HT-29 (cell line): Measurements from ENCODE around the gene SPTSSB. TPM values are rescaled to one million over a fixed set of nuclear protein-coding genes. Genes with fewer than 3 reads are reported as not detected.

ENCODE experiments used
- DNase-seq: peaks from one replicate; pipeline ENCODE4 v3.0.0-alpha.2; 2015; ENCODE audit warnings: low spot score
- total RNA-seq: library from RNA; depleted of rRNA; stranded (reverse); fragments of >200 nt; shearing (Covaris generic); gene quantifications from 2 replicates; pipeline ENCODE4 v1.2.3, GENCODE V29; 2014

The SPTSSB gene
- total RNA-seq, 1 experiment from 2014 or later: 0.33 TPM

GRCh38 chr3:161392853-161393252 is 21.5 kb upstream of the SPTSSB start:
- DNase-seq: no peak

- DNase-seq: no peak
These were observed 18.9 kb upstream of the SPTSSB start for GRCh38 chr3:161390200-161390599.

GRCh38 chr3:161389445-161390035 is 18.2 kb upstream of the SPTSSB start:
- DNase-seq: no peak

GRCh38 chr3:161388855-161389254 is 17.5 kb upstream of the SPTSSB start:
- DNase-seq: no peak

- no peak for DNase-seq
These were observed 15.9 kb upstream of the SPTSSB start for GRCh38 chr3:161386991-161387770.

- no peak for DNase-seq
These were observed 1.3 kb upstream of the SPTSSB start for GRCh38 chr3:161372321-161373260.

GRCh38 chr3:161369531-161369930 is 1.8 kb downstream of the SPTSSB start:
- DNase-seq: no peak

GRCh38 chr3:161366094-161366493 is 5.2 kb downstream of the SPTSSB start:
- no peak for DNase-seq

GRCh38 chr3:161358488-161358887 is 12.8 kb downstream of the SPTSSB start:
- DNase-seq: no peak

GRCh38 chr3:161356287-161356686 is 15.0 kb downstream of the SPTSSB start:
- no peak for DNase-seq

GRCh38 chr3:161355508-161355907 is 15.8 kb downstream of the SPTSSB start:
- no peak for DNase-seq

- no peak for DNase-seq
These were observed 16.8 kb downstream of the SPTSSB start for GRCh38 chr3:161354554-161354953.

GRCh38 chr3:161351330-161351729 is 20.0 kb downstream of the SPTSSB start:
- DNase-seq: no peak

- no peak for DNase-seq
These were observed 20.4 kb downstream of the SPTSSB start for GRCh38 chr3:161350916-161351315.

- DNase-seq: peak; percentile 73
These were observed 21.6 kb downstream of the SPTSSB start for GRCh38 chr3:161349529-161350312.

- DNase-seq: no peak
These were observed 22.4 kb downstream of the SPTSSB start for GRCh38 chr3:161348796-161349400.

- DNase-seq: no peak
These were observed 23.6 kb downstream of the SPTSSB start for GRCh38 chr3:161347726-161348125.

- DNase-seq: no peak
These were observed 26.3 kb downstream of the SPTSSB start for GRCh38 chr3:161345023-161345422.

GRCh38 chr3:161343986-161344385 is 27.3 kb downstream of the SPTSSB start:
- no peak for DNase-seq

- DNase-seq: no peak
These were observed 27.8 kb downstream of the SPTSSB start for GRCh38 chr3:161343540-161343939.

GRCh38 chr3:161342629-161343028 is 28.7 kb downstream of the SPTSSB start:
- DNase-seq: no peak
